ENCODE measurements around the gene STXBP6.

DNA sequence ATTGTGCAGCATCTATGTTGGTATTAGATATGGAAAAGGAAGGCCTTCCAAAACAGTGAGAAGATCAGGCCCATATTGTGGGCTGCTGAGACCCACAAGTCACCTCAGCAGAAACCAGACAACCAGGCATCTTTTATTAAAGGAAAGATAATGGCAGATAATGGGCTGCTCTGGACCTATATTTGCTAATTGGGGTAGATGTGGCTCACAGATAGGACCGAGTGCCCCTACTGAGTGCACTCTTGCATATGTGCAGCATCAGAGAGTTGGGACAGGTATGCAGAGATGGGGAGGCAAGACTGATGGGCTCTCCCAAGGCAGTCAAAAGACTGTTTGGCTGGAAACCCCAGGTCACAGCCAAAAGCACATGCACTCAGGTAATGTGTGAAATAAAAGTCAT lies 266.2 kb downstream of the STXBP6 start:
- no peak for TF ChIP-seq EZH2 (IDR thresholded peaks at IDR 0.05; ENCODE audit: low read depth)
- TF ChIP-seq, protein P1, sequence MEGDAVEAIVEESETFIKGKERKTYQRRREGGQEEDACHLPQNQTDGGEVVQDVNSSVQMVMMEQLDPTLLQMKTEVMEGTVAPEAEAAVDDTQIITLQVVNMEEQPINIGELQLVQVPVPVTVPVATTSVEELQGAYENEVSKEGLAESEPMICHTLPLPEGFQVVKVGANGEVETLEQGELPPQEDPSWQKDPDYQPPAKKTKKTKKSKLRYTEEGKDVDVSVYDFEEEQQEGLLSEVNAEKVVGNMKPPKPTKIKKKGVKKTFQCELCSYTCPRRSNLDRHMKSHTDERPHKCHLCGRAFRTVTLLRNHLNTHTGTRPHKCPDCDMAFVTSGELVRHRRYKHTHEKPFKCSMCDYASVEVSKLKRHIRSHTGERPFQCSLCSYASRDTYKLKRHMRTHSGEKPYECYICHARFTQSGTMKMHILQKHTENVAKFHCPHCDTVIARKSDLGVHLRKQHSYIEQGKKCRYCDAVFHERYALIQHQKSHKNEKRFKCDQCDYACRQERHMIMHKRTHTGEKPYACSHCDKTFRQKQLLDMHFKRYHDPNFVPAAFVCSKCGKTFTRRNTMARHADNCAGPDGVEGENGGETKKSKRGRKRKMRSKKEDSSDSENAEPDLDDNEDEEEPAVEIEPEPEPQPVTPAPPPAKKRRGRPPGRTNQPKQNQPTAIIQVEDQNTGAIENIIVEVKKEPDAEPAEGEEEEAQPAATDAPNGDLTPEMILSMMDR (conservative IDR thresholded peaks at IDR 0.05) = no peak

All from PC-9 (cell line).